IPS DF 19.7 (cell line): ENCODE results near the gene PHF23.

Experiments used
- DNase-seq: peaks from one replicate; pipeline ENCODE4 v3.0.0-alpha.2; 2013; ENCODE audit warnings: low read depth, low spot score

PHF23 gene

GRCh38 chr17:7219812-7220592, 19.3 kb downstream of the PHF23 start, which contains the start of the genes ACADVL and DLG4:
TSS of gene ACADVL (plus strand) at chr17:7219938. CDS start at chr17:7219985, 47 bp downstream.
TSS of gene DLG4 (minus strand) at chr17:7219836.
- DNase-seq, result no peak

GRCh38 chr17:7219229-7219811, 19.9 kb downstream of the PHF23 start:
- no peak for DNase-seq

GRCh38 chr17:7218758-7219157, 20.5 kb downstream of the PHF23 start:
- DNase-seq, result no peak

DNA sequence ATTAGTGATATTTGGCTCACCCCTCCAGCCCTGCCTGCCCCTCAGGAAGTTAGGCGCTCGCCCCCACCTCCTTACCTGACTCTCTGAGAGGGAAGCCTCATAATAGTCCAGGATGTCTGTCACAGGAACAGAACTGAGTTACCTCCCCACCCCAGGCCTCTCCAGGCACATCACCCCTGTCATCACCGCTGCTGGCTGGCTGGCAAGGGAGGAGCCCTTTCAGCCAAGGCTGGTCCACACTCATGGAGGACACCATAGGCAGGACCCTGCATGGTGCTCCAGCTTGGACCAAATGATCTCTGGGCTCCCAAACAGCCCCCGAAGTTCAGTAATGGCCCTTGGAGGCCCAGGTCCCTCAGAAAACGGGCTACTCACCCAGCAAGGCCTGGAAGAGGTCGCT, 21.1 kb downstream of the PHF23 start:
- no peak for DNase-seq

GRCh38 chr17:7217113-7217987, 21.9 kb downstream of the PHF23 start:
- no peak for DNase-seq

GRCh38 chr17:7216242-7217112, 22.8 kb downstream of the PHF23 start:
- DNase-seq, result no peak

GRCh38 chr17:7215652-7216180, 23.5 kb downstream of the PHF23 start:
- DNase-seq, result no peak

DNA sequence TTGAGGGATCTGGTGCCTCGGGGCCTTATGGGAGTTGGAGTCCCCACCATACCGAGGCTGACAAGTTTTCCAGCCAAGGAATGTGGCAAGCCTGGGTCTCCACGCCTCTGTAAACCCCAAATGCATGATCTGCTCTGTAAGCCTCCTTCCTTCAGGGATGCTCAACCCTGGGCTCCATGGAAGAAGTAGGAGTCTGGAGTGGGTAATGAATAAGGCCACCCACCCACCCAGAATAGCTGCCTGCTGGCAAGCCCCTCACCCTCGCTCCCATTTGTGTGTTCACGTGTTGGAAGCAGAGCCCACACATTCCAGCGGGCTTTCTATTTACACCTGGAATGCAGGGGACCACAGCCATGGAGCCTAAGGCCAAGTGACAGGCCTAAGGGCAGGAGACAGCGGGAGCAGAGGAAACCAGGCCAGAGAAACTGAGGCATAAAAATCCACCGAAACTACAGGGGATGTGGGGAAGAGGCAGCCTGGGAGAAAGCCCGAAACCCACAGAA, 24.1 kb downstream of the PHF23 start:
- DNase-seq, result no peak

- DNase-seq, result peak; percentile 94
These were observed 24.7 kb downstream of the PHF23 start for GRCh38 chr17:7214300-7215135.

DNA sequence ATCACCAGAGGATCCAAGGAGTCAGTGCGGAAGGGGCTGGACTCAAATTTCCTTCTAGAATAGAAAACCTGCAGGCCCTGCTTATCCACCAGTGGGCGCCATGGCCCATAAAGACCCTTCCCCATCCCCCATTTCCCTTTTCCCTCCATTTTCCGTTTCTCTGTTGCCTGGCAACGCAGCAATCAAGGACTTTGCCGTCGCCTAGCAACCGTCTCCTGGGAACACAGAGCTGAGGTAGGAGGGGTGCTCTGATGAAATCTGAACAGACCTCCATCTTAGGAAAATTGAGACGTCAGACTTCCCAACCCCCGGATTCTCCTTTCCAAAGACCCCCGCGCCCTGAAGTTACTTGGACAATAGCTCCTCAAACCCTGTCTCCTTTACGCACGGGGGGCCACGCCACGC, 25.4 kb downstream of the PHF23 start:
- DNase-seq, result peak; percentile 98

- no peak for DNase-seq
These were observed 27.6 kb downstream of the PHF23 start for GRCh38 chr17:7211491-7212273.

GRCh38 chr17:7208754-7209460, 30.4 kb downstream of the PHF23 start:
- DNase-seq, result no peak

DNA sequence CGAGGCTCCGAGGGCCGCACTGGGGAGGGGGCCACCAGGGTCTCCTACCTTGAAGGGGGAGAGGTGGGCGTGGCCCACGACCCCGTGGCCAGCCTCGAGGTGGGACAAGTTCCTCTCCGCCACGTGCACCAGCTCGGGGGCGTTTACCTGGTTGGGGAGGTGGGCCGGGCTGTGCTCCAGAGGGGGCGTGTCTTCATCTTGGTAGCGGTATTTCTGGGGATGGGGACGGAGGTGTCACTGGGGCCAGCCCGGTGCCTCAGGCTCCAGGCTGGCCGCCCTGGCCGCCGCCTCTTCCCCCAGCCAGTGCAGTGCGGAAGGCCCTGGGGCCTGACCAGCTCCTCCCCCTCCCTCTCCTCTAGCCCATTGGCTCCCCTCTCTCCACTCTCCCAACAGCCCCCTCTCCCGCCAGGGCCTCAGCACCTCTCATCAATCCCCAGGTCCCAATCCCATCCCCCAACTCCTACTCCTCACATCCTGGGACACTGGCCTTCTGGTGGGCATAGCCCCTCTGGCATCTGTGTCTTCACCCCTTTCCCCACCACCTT, 31.2 kb downstream of the PHF23 start:
- DNase-seq, result no peak

GRCh38 chr17:7207120-7208001, 31.9 kb downstream of the PHF23 start:
- no peak for DNase-seq

DNA sequence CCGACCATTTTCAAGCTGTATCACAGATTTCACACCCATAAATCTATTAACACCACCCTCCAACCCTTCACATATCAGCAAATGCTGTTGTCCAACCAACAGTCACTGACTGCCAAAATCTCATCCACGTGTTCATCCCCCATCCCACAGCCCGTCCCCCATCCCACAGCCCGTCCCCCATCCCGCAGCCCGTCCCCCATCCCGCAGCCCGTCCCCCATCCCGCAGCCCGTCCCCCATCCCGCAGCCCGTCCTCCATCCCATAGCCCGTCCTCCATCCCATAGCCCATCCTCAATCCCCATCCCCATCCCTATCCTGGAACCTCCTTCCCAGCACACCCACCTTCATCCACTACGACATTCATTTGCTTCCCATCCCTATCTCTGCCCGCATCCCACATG, 33.7 kb downstream of the PHF23 start:
- DNase-seq, result no peak

DNA sequence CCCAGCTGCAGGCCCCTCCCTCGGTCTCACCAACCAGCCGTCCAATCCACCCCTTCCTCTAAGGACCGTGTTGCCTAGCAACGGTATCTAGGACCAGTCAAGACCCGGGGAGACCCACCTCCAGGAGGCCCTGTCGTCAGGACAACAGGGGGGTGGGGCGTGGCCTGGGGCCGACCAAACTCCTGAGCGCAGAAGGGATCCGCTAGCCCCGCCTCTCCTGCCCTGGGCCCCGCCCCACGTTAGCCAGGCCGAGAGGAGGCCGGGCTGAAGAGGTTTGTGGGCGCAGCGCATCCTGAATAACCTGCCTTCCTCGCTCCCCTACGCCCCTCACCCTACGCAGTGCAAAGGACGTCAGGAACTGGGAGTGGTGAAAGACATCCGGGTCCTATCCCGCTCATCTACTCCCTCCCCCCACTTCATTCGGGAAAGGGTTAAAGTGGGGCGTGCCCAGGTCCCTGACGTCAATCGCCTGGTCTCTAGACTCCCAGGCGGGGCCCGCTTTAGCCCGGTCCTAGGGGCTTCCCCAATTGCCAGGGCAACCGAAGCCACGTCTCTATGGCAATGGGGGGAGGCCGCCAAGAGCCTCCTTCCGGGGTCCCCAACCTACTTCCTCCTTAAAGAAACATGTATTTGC, 34.3 kb downstream of the PHF23 start:
- peak; percentile 94 for DNase-seq

- no peak for DNase-seq
These were observed 34.9 kb downstream of the PHF23 start for GRCh38 chr17:7204336-7204735.
